ENCODE data around the gene BCL11B.

BCL11B gene

DNA sequence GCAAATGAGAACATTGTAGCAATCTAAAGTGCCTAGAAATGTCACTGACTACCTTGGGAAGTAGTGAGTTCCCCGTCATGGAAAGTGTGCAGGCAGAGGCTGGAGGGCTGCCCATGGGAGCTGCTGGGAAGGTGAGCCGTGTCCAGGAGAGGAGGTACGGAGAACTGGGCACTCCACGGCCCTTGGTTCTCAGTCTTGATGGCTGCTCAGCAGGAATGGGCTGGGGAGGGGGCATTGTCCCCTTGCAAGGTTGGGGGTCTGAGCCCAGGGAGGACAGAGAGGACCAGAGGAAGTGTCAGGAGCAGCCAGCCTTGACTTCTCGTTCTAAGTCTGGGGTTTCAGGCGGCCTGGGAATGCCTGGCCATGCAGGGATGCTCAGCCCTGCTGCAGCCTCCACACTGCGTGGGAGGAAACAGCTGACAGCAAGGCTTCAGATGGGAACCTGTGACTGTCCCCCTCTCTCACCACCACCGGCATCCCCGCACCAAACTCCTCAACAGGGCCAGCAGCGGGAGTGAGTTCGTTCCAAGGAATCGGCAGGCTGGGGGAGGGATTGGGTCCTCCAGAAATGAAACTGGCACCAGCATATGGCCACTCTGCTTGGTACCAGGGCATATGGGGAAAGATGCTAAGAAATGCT lies 140.2 kb downstream of the BCL11B start:
- DNase-seq, result no peak

DNA sequence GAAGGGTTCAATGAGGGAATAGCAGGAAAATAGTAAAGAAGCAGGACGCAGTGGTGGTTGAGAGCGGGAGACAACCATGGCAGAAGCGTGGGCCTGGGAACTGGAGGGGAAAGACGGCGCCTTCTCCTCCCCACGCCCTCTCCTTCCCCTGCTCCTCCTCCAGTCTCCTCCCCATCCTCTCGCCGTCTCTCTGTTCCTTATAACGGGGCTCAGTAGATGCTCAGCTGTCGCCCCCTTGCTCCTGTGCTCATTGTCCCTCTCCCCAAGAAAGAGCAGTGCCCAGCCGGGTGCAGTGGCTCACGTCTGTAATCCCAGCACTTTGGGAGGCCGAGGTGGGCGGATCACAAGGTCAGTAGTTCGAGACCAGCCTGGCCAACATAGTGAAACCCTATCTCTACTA lies 142.0 kb downstream of the BCL11B start:
- DNase-seq, result no peak

GRCh38 chr14:99129211-99129696 lies 142.7 kb downstream of the BCL11B start:
- DNase-seq, result no peak

- no peak for DNase-seq
These were observed 143.8 kb downstream of the BCL11B start for GRCh38 chr14:99128185-99128584.

DNA sequence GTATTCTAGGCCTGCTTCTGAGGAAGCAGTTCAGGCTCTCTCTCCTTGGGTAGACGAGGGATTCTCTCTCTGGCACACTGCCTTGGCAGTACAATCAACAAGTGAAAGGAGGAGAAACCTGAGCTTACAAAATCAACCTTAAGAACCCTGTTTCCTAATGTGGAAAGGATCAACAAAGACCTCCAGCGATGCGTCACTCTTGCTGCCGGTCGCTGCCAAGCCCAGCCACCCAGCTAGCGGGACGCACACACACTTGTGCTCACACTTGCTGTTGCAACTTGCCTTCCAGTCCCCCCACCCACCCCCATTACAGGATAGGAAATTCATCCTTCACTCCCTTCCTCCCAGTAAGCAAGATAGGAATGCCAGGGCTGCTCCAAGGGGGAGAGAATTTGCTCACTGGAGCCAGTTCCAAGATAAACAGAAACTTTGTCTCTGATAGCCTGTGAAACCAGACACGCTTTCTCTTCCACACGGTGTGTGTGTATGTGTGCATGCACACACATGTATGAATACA lies 144.3 kb downstream of the BCL11B start:
- peak; percentile 86 for DNase-seq

- no peak for DNase-seq
These were observed 146.2 kb downstream of the BCL11B start for GRCh38 chr14:99125616-99126431.

- DNase-seq, result no peak
These were observed 146.9 kb downstream of the BCL11B start for GRCh38 chr14:99125113-99125512.

DNA sequence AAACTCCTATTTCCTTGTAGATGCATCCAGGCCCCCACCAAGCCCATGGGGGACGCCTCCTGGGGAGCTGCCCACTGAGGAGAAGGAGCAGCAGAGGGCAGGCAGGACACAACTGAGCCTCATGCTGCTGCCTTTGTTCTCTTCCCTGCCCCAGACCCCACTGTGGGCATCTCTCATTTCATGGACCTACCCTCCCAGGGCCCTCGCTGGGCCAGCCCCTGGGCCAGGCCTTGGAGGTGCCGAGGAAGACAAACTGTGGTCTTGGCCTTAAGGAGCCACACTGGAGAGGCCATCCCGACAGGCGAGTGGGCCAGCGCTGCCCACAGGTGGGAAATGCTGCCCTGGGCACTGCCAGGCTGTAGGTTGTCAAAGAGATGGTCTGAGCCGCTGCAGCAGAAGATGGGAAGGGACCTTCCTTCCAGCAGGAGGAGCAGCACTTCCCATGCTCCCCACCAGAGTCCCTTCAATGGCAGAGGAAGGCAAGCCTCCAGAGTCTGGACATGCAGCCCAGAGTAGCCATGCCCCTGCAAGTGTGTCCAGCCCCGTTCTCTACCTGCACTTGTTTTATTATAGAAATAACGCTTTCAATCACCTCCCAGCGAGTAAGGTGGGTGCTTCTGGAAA lies 147.4 kb downstream of the BCL11B start:
- no peak for DNase-seq

DNA sequence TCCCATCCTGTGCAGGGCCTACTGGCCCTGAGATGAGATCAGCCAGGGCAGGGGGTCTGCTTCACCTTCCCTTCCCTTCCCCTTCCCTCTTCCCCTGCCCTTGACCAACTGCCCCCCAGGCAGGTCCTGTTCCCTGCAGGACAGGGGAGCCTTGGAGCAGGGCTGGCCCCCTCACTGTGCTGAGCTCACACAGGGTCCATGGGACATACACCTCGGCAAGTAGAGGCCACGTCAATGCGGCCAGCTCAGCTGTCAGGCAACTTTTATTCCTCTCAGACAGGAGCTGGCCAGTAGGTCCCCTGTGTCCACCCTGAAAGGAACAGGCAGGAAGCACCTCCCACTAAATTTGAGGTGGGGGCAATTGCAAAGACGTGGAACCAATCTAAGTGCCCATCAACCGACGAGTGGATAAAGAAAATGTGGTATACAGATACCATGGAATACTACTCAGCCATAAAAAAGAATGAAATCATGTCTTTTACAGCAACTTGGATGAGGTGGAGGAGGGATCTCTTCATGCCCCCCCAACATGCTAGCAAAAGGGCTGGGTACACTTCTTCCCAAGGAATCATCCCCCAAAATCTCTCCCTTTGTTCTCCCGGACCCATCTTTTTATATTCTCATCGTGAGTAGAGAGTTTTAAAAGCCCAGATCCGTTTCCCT lies 148.7 kb downstream of the BCL11B start:
- no peak for DNase-seq

DNA sequence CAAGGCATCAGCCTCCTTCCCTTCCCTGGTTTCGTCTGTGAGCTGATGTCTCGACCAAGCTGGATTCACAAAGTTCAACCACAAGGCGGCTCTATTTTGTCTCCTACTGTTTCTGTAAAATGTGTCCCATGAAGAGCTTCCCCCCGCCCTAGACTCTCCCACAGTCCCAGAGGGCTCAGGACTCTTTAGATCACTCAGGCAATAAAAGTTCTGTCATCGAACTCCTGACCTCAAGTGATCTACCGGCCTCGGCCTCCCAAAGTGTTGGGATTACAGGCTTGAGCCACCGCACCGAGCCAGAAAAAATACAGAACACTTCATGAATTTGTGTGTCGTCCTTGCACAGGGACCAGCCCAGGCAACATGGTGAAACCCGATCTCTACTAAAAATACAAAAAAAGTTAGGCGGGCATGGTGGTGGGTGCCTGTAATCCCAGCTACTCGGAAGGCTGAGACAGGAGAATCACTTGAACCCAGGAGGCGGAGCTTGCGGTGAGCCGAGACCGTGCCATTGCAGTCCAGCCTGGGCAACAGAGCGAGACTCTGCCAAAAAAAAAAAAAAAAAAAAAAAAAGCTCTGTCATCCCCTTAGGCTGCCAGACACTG lies 149.4 kb downstream of the BCL11B start:
- no peak for DNase-seq

DNA sequence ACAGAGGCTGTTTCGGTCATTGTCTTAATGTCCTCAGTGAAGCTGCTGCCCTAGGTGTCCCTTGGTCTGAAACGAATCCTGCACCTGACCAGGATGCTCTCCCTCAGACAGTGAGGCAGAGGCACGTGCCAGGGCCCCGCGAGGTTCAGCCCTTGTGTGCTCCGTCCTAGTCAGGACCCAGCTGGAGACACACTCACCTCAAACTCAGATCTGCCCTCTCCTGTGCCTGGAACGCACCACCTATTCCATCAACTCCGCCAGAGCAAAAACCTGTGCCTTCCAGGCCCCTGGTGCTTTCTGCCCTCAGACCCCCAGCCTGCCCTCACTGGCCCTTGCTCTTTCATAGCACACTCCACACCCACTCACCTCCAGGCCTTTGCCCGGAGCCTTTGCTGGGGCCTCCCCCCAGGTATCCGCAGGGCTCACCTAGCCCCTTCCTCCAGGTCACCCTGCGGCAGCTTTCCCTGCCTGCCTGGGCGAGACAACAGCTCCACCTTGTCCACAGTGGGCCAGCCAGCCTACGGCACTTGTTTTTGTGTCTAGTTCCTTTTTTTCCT lies 150.6 kb downstream of the BCL11B start:
- DNase-seq, result no peak

- DNase-seq, result no peak
These were observed 151.3 kb downstream of the BCL11B start for GRCh38 chr14:99120526-99121318.

GRCh38 chr14:99119554-99120525 lies 152.2 kb downstream of the BCL11B start:
- DNase-seq, result no peak
